NB4 (cell line): Measurements from ENCODE around the gene WDFY4.

ENCODE experiments used
- DNase-seq: peaks from one replicate; pipeline ENCODE4 v3.0.0; 2010; ENCODE audit warnings: low read depth
- H3K4me3 ChIP-seq: one replicate; pipeline ENCODE4 v1.5.1; 2011; ENCODE audit warnings: mild to moderate bottlenecking, low read depth, low read length, moderate library complexity
- CTCF ChIP-seq: IDR thresholded peaks from one replicate; pipeline ENCODE4 v1.5.1; 2012; ENCODE audit warnings: low read depth, low read length
- MAX ChIP-seq: IDR thresholded peaks from 2 replicates; pipeline ENCODE4 v1.6.1; 2011; ENCODE audit warnings: low read depth, low read length
- MYC ChIP-seq: IDR thresholded peaks from 2 replicates; pipeline ENCODE4 v1.6.1; 2011; ENCODE audit warnings: low read depth, low read length
- POLR2A ChIP-seq: IDR thresholded peaks from 2 replicates; pipeline ENCODE4 v1.6.1; 2011; ENCODE audit warnings: mild to moderate bottlenecking; ENCODE audit not compliant: insufficient read length; ENCODE audit errors: extremely low read depth

WDFY4 gene

DNA sequence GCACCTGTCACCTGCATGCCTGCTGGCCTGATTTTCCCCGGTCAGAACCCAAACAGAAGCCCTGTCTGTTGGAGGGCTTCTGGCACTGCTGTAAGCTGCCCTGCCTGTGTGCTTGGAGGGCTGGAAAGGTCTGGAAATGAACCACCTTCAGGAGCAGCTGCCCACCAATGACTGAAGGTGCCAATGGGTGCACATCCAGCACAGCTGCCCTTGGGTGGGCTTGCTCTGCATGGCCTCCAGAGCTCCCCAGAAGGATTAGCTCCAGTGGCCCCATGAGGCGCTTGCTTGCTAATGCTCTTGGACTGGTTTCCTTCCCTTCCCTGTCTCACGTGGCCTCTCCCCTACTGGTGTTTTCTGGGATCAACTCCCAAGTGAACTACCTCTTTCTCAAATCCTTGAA is 43.2 kb downstream of the WDFY4 start:
- no peak overlapping the region for H3K4me3 ChIP-seq
- DNase-seq, result no peak
- no peak for TF ChIP-seq POLR2A
- TF ChIP-seq CTCF, result no peak
- TF ChIP-seq MYC, result no peak
- TF ChIP-seq MAX, result no peak

DNA sequence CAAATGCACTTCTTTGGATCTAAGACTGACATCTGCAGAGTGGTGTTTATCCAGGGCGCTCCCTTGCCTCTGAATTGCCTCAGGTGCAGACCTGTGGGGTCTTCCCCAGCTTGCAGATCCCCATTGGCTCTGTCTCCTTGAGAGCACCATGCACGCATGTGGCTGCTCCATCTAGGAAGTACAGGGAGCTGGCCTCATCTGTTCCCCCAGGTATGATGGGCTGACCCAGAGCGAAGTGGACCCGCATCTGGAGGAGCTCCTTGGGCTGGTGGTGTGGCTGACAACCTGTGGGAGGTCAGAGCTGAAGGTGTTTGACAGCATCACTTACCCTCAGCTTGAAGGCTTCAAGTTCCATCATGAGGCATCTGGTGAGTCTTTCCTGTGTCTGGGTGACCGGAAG is 44.5 kb downstream of the WDFY4 start:
- no peak for DNase-seq
- TF ChIP-seq MYC, result no peak
- TF ChIP-seq CTCF, result no peak
- TF ChIP-seq MAX, result no peak
- TF ChIP-seq POLR2A, result no peak
- no peak overlapping the region for H3K4me3 ChIP-seq

- DNase-seq, result no peak
- TF ChIP-seq MYC (no peak), POLR2A (no peak), CTCF (no peak), MAX (no peak)
- H3K4me3 ChIP-seq, result no peak overlapping the region
Measured at GRCh38 chr10:48729941-48730457, 45.3 kb downstream of the WDFY4 start.

GRCh38 chr10:48731141-48731540 is 46.5 kb downstream of the WDFY4 start:
- no peak for DNase-seq
- no peak overlapping the region for H3K4me3 ChIP-seq
- TF ChIP-seq CTCF (no peak), MAX (no peak), POLR2A (no peak), MYC (no peak)

DNA sequence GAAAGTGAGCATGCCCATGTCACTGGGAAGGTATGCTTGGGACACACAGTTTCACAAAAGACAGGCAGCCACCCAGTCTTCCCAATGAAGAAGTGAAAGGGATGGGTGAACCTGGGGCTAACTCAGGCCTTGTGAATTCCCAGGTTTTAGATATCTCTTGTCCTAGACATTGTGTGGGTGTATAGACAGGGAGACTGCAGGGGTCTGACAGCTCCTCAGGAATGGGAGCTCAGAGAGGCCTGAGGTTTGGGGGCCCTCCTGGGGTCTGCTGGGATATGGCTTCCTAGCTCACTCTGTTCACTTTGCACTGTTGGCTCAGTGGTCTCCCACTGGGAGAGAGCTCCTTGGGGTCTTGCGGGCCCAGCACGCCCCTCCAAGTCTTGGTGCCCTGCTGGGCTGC is 47.0 kb downstream of the WDFY4 start:
- H3K4me3 ChIP-seq, result no peak overlapping the region
- DNase-seq, result no peak
- no peak for TF ChIP-seq POLR2A
- TF ChIP-seq MAX, result no peak
- no peak for TF ChIP-seq CTCF
- no peak for TF ChIP-seq MYC

DNA sequence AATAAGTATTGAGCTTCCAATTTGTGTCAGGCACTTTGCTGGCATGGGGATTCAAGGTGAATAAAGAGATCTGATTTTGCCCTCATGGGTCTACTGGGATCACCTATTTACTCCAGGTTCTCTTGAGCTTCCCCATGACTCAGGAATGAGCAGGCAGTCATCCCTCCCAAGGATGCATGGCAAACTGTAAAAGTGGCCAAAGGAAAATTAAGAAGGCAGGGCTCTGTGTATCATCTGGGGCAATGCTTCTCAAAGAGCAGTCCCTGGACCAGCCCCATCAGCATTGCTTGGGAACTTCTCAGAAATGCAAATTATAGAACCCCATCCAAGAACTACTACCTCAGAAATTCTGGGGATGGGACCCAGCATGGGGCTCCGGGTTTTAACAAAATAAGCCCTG is 48.7 kb downstream of the WDFY4 start:
- H3K4me3 ChIP-seq, result no peak overlapping the region
- no peak for TF ChIP-seq MAX
- DNase-seq, result no peak
